Measurements from ENCODE around the gene DHRS13.

DNA sequence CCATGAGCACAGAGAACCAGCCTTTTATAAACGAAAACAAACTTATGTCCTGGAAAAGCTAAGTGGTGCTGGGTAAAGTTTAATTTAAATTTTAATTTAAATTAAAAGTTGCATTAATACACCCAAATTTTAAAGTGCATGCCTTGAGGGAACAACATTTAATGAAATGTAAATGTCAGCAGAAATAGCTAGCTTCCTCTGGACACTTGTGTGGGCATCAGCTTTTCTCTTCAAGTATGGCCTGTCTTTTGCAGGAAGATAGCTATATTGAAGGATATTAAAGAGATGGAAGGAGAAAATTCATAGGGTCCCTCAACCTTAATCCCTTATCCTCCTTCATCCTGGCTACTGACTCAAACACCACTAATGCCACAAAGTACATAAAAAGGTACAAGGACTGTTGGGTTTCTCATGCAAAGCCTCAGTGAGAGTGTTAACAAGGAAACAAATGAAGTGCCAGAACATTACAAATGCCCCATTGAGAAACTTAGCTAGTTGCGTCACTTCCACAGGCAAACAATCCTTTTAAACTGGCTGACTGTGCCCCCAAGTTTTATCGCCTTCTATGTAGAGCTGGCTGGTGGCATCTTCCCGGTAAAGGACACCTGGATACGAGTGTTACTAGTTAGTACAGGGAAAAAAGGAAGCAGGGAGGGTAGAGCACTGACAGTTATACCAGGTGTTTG is 34.3 kb upstream of the DHRS13 start:
- TF ChIP-seq CTCF (conservative IDR thresholded peaks at IDR 0.05; ENCODE audit: low read length): no peak
- no peak for TF ChIP-seq EZH2phosphoT487 (IDR thresholded peaks at IDR 0.05; ENCODE audit: borderline replicate concordance, low read depth, low read length)
